ENCODE data around the gene COPZ2. TPM values are rescaled to one million over a fixed set of nuclear protein-coding genes. Genes with fewer than 3 reads are reported as not detected.
"Not testable (repeated sequence)": the region's sequence is repeated elsewhere in the genome, so short reads cannot be mapped to it uniquely, and the experiment has no call there.

Gene COPZ2
- total and polyA plus RNA-seq, 3 donors from 2014 or later: 13.2 to 47.6 (median 14.7) TPM

GRCh38 chr17:48068491-48068961, 30.9 kb upstream of the COPZ2 start:
- TF ChIP-seq CTCF (IDR thresholded peaks at IDR 0.05) (peak in 1 of 3 experiments; percentile 33), POLR2A (IDR thresholded peaks at IDR 0.05) (no peak)
- Histone ChIP-seq H3K27ac (no peak overlapping the region), H3K27me3 (no peaks in the 10 kb centered on the region), H3K4me3 (no peak overlapping the region), H3K36me3 (ENCODE audit: low read depth, missing control alignments) (no peaks in the 10 kb centered on the region), H3K4me1 (peaks cover 4% of the 10 kb centered on the region), H3K9me3 (no peaks in the 10 kb centered on the region)
- 73 to 78% methylated on average over 3 of the region's 3 CpGs for WGBS, 2 donors
- DNase-seq: no peak
- intact Hi-C loops (cut with DNase I; ENCODE audit: low total_unique reads): no loop called here

- H3K27ac ChIP-seq; intact Hi-C loops (cut with DNase I; ENCODE audit: low total_unique reads); DNase-seq; H3K9me3 ChIP-seq; H3K27me3 ChIP-seq; H3K36me3 ChIP-seq (ENCODE audit: low read depth, missing control alignments); H3K4me3 ChIP-seq; H3K4me1 ChIP-seq: not testable (repeated sequence)
- 86 to 100% methylated on average over 2 of the region's 2 CpGs for WGBS, 2 donors
Observed at GRCh38 chr17:48067808-48068207, 30.2 kb upstream of the COPZ2 start.

- Histone ChIP-seq H3K27me3 (no peaks in the 10 kb centered on the region), H3K9me3 (no peaks in the 10 kb centered on the region), H3K4me1 (peaks cover 4% of the 10 kb centered on the region), H3K36me3 (ENCODE audit: low read depth, missing control alignments) (no peaks in the 10 kb centered on the region), H3K27ac (no peak overlapping the region), H3K4me3 (no peak overlapping the region)
- 94 to 96% methylated on average over 3 of the region's 3 CpGs for WGBS, 2 donors
- DNase-seq: no peak
- intact Hi-C loops (cut with DNase I; ENCODE audit: low total_unique reads): no loop called here
- TF ChIP-seq POLR2A (IDR thresholded peaks at IDR 0.05) (no peak), CTCF (IDR thresholded peaks at IDR 0.05) (no peak)
Observed at GRCh38 chr17:48067245-48067644, 29.6 kb upstream of the COPZ2 start.

GRCh38 chr17:48066656-48067055, 29.1 kb upstream of the COPZ2 start:
- intact Hi-C loops (cut with DNase I; ENCODE audit: low total_unique reads): no loop called here

GRCh38 chr17:48066192-48066591, 28.6 kb upstream of the COPZ2 start:
- TF ChIP-seq POLR2A (IDR thresholded peaks at IDR 0.05) (no peak), CTCF (IDR thresholded peaks at IDR 0.05) (no peak)
- Histone ChIP-seq H3K27ac (no peak overlapping the region), H3K9me3 (no peaks in the 10 kb centered on the region), H3K36me3 (ENCODE audit: low read depth, missing control alignments) (no peaks in the 10 kb centered on the region), H3K4me3 (no peak overlapping the region), H3K4me1 (peaks cover 4% of the 10 kb centered on the region), H3K27me3 (no peaks in the 10 kb centered on the region)
- WGBS, 2 donors: 50 to 77% methylated on average over 1 of the region's 1 CpG
- DNase-seq: no peak
- intact Hi-C loops (cut with DNase I; ENCODE audit: low total_unique reads): no loop called here

More at GRCh38 chr17:48066656-48067055, 29.1 kb upstream of the COPZ2 start:
- TF ChIP-seq CTCF (IDR thresholded peaks at IDR 0.05): no peak
- WGBS, 2 donors: 43% methylated on average over 1 of the region's 1 CpG
- Histone ChIP-seq H3K4me3 (no peak overlapping the region), H3K27ac (no peak overlapping the region), H3K36me3 (ENCODE audit: low read depth, missing control alignments) (no peaks in the 10 kb centered on the region), H3K9me3 (no peaks in the 10 kb centered on the region), H3K4me1 (peaks cover 4% of the 10 kb centered on the region), H3K27me3 (no peaks in the 10 kb centered on the region)
- no peak for DNase-seq

All from testis (tissue), 3 donors.